Activated B cell treated with CpG ODN at 0.5 μM for 24 hours (primary cell): Measurements from ENCODE around the gene ZNF444. TPM values are rescaled to one million over a fixed set of nuclear protein-coding genes. Genes with fewer than 3 reads are reported as not detected.

Experiments used
- ATAC-seq: fragments of 200-7000 bp; cut with Tn5 transposase; one replicate; pipeline ENCODE4 v1.10.0; 2021; ENCODE audit warnings: low read depth, mild to moderate bottlenecking, moderate library complexity
- CTCF ChIA-PET: fragments of 350-600 bp; sonication (Branson Sonifier 250); formaldehyde crosslinking; loops from one replicate; lab custom pipeline; 2021; ENCODE audit warnings: antibody characterized with exemption; lab: Charles Lee
- POLR2A ChIA-PET: fragments of 350-600 bp; sonication (Branson Sonifier 250); formaldehyde crosslinking; loops from one replicate; lab custom pipeline; 2021; ENCODE audit warnings: antibody characterized with exemption; lab: Charles Lee
- DNase-seq: peaks from one replicate; pipeline ENCODE4 v3.0.0; 2022
- H3K27ac Mint-ChIP-seq: one replicate; pipeline ENCODE4 v1.8.0; 2020; ENCODE audit warnings: mixed read lengths
- H3K27me3 Mint-ChIP-seq: one replicate; pipeline ENCODE4 v1.8.0; 2021; ENCODE audit warnings: mixed read lengths
- H3K36me3 Mint-ChIP-seq: one replicate; pipeline ENCODE4 v1.8.0; 2021; ENCODE audit warnings: low read depth, mixed read lengths
- H3K4me1 Mint-ChIP-seq: one replicate; pipeline ENCODE4 v1.8.0; 2021; ENCODE audit warnings: mixed read lengths
- H3K4me3 Mint-ChIP-seq: one replicate; pipeline ENCODE4 v1.8.0; 2020; ENCODE audit warnings: mild to moderate bottlenecking, mixed read lengths
- H3K9me3 Mint-ChIP-seq: one replicate; pipeline ENCODE4 v1.8.0; 2020; ENCODE audit warnings: mixed read lengths
- intact Hi-C: fragments of 100-400 bp; cut with micrococcal nuclease; formaldehyde crosslinking; loops from one replicate; pipeline ENCODE4 v1.15.1; 2024
- total RNA-seq: library from RNA; stranded (reverse); gene quantifications from 2 replicates; pipeline ENCODE4 v1.2.3, GENCODE V29; 2022
- TF ChIP-seq, protein P1 (sequence below): fragments of 200-600 bp; IDR thresholded peaks from one replicate; pipeline ENCODE4 v1.8.0; 2022; ENCODE audit warnings: antibody characterized with exemption, mild to moderate bottlenecking

ZNF444 gene
- total RNA-seq, 1 donor from 2014 or later, result 32.1 TPM

- intact Hi-C loops, result loop anchor here (1.0 kb wide), 1 partner anchor 13 kb away; the partner anchor contains the start of gene ZNF787
- Mint-ChIP-seq H3K27ac (peak overlapping the region; percentile 76), H3K27me3 (no peaks in the 10 kb centered on the region), H3K4me3 (peak overlapping the region; percentile 53), H3K9me3 (no peaks in the 10 kb centered on the region), H3K36me3 (no peaks in the 10 kb centered on the region), H3K4me1 (peaks cover 9% of the 10 kb centered on the region)
- CTCF ChIA-PET, result interaction anchor here (0.6 kb wide), 1 partner anchor 40 kb away, joined by 5 read pairs; no protein-coding TSS in a partner anchor
- POLR2A ChIA-PET, result interaction anchor here (0.5 to 2.9 kb wide), 5 partner anchors 9 to 25 kb away, joined by 3 to 19 read pairs (median 5); partner anchors contain the start of gene ZNF787
- ATAC-seq (peak; percentile 100), DNase-seq (no peak)
- TF ChIP-seq, protein P1, sequence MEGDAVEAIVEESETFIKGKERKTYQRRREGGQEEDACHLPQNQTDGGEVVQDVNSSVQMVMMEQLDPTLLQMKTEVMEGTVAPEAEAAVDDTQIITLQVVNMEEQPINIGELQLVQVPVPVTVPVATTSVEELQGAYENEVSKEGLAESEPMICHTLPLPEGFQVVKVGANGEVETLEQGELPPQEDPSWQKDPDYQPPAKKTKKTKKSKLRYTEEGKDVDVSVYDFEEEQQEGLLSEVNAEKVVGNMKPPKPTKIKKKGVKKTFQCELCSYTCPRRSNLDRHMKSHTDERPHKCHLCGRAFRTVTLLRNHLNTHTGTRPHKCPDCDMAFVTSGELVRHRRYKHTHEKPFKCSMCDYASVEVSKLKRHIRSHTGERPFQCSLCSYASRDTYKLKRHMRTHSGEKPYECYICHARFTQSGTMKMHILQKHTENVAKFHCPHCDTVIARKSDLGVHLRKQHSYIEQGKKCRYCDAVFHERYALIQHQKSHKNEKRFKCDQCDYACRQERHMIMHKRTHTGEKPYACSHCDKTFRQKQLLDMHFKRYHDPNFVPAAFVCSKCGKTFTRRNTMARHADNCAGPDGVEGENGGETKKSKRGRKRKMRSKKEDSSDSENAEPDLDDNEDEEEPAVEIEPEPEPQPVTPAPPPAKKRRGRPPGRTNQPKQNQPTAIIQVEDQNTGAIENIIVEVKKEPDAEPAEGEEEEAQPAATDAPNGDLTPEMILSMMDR, result no peak
These were observed 7.0 kb upstream of the ZNF444 start for GRCh38 chr19:56133858-56134653.

DNA sequence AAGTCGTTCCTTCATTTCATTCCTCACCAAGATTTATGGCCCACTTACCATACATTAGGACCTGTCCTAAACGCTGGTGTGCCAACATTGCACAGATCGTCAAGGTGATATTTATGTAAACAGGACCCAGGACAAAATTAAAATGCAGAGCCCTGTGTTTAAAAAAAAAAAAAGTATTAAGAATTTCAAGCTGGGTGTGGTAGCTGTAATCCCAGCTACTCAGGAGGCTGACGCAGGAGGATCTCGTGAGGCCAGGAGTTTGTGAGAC, 6.5 kb upstream of the ZNF444 start:
- Mint-ChIP-seq H3K4me3 (no peak overlapping the region), H3K27ac (no peak overlapping the region), H3K36me3 (no peaks in the 10 kb centered on the region), H3K4me1 (peaks cover 9% of the 10 kb centered on the region), H3K9me3 (no peaks in the 10 kb centered on the region), H3K27me3 (no peaks in the 10 kb centered on the region)
- no peak for DNase-seq
- CTCF ChIA-PET, result interaction anchor here (0.6 kb wide), 1 partner anchor 39 kb away, joined by 5 read pairs; no protein-coding TSS in a partner anchor
- intact Hi-C loops, result loop anchor here (1.0 kb wide), 1 partner anchor 13 kb away; the partner anchor contains the start of gene ZNF787
- TF ChIP-seq, protein P1, result no peak
- ATAC-seq, result no peak
- POLR2A ChIA-PET, result interaction anchor here (0.6 to 2.9 kb wide), 4 partner anchors 8 to 23 kb away, joined by 5 to 19 read pairs (median 6); partner anchors contain the start of gene ZNF787

- H3K36me3 Mint-ChIP-seq, result peaks cover 7% of the 10 kb centered on the region
- ChIA-PET POLR2A (interaction anchor here (0.7 kb wide), 1 partner anchor 9 kb away, joined by 9 read pairs; no protein-coding TSS in a partner anchor), CTCF (no interaction called here)
- no peak for ATAC-seq
- H3K27me3 Mint-ChIP-seq, result no peaks in the 10 kb centered on the region
- intact Hi-C loops, result no loop called here
- TF ChIP-seq, protein P1, result no peak
- no peaks in the 10 kb centered on the region for H3K9me3 Mint-ChIP-seq
- no peak overlapping the region for H3K27ac Mint-ChIP-seq
- peaks cover 25% of the 10 kb centered on the region for H3K4me1 Mint-ChIP-seq
- DNase-seq, result no peak
- H3K4me3 Mint-ChIP-seq, result no peak overlapping the region
These were observed 4.7 kb upstream of the ZNF444 start for GRCh38 chr19:56136362-56136761.

GRCh38 chr19:56137405-56137804, 3.7 kb upstream of the ZNF444 start:
- TF ChIP-seq, protein P1, result no peak
- Mint-ChIP-seq H3K9me3 (no peaks in the 10 kb centered on the region), H3K36me3 (peaks cover 7% of the 10 kb centered on the region), H3K4me1 (peaks cover 28% of the 10 kb centered on the region), H3K27me3 (no peaks in the 10 kb centered on the region), H3K27ac (no peak overlapping the region), H3K4me3 (no peak overlapping the region)
- no peak for DNase-seq
- ChIA-PET POLR2A (interaction anchor here (1.0 kb wide), 1 partner anchor 26 kb away, joined by 3 read pairs; no protein-coding TSS in a partner anchor), CTCF (no interaction called here)
- intact Hi-C loops, result no loop called here
- ATAC-seq, result no peak

DNA sequence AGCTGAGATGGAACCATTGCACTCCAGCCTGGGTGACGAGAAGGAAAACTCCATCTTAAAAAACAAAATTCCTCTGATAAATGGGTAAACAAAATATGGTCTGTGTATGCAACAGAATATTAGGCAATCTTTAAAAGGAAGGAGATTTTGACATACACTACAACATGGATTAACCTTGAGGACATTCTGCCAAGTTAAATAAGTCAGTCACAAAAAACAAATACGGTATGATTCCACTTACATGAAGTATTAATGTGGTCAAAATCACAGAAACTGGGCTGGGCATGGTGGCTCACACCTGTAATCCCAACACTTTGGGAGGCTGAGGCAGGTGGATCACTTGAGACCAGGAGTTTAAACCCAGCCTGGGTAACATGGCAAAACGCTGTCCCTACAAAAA, 3.0 kb upstream of the ZNF444 start:
- TF ChIP-seq, protein P1, result no peak
- POLR2A ChIA-PET, result interaction anchor here (1.0 to 1.1 kb wide), 2 partner anchors 9 to 26 kb away, joined by 3 to 5 read pairs; no protein-coding TSS in a partner anchor
- Mint-ChIP-seq H3K27me3 (no peaks in the 10 kb centered on the region), H3K4me3 (no peak overlapping the region), H3K36me3 (peaks cover 7% of the 10 kb centered on the region), H3K27ac (peak overlapping the region; percentile 53), H3K4me1 (peaks cover 30% of the 10 kb centered on the region), H3K9me3 (no peaks in the 10 kb centered on the region)
- intact Hi-C loops, result no loop called here
- ATAC-seq (no peak), DNase-seq (no peak)
- CTCF ChIA-PET, result no interaction called here
